Gastrocnemius medialis (tissue), 4 donors: ENCODE results near the gene HBZ. TPM values are rescaled to one million over a fixed set of nuclear protein-coding genes. Genes with fewer than 3 reads are reported as not detected.

Experiments
- ATAC-seq, 2 donors: fragments of 150-250 bp; one replicate each; pipeline ENCODE4 v1.9.1; 2016
- DNase-seq, 2 donors: peaks; one replicate each; pipeline ENCODE4 v3.0.0-alpha.2; 2019
- H3K27ac ChIP-seq, 4 donors: fragments of 200-600 bp; sonication (generic); 1 replicate in 1 of 4; 2 replicates in 3 of 4; pipeline ENCODE4 v1.5.1; 2016 to 2018; ENCODE audit warnings: mild to moderate bottlenecking in 2 of 4, moderate library complexity in 1 of 4
- H3K27me3 ChIP-seq, 3 donors: fragments of 200-600 bp; sonication (generic) in 2 of 3; 1 replicate in 1 of 3; 2 replicates in 2 of 3; pipeline versions ENCODE4 v1.5.1 to v1.6.0; 2016 to 2019; ENCODE audit warnings: mild to moderate bottlenecking in 1 of 3, moderate library complexity in 1 of 3
- H3K36me3 ChIP-seq, 2 donors: fragments of 200-600 bp; sonication (generic) in 1 of 2; one replicate each; pipeline ENCODE4 v1.5.1; 2017 to 2018
- H3K4me1 ChIP-seq, 2 donors: fragments of 200-600 bp; sonication (generic) in 1 of 2; one replicate each; pipeline ENCODE4 v1.5.1; 2016 to 2017; ENCODE audit warnings: mild to moderate bottlenecking in 2 of 2
- H3K4me3 ChIP-seq, 4 donors: fragments of 200-600 bp; sonication (generic) in 3 of 4; 1 replicate in 1 of 4; 2 replicates in 3 of 4; pipeline ENCODE4 v1.5.1; 2016 to 2019; ENCODE audit warnings: mild to moderate bottlenecking in 2 of 4
- H3K9me3 ChIP-seq, 3 donors: fragments of 200-600 bp; sonication (generic) in 2 of 3; 1 replicate in 1 of 3; 2 replicates in 2 of 3; pipeline ENCODE4 v1.5.1; 2016 to 2019
- POLR2A ChIP-seq, 2 donors: fragments of 450-650 bp; IDR thresholded peaks; one replicate each; pipeline ENCODE4 v1.6.1; 2017; ENCODE audit warnings: antibody characterized with exemption in 2 of 2, mild to moderate bottlenecking in 2 of 2, moderate library complexity in 2 of 2
- in situ Hi-C, 4 donors: fragments of 200-750 bp; cut with MboI; loops; one replicate each; pipeline versions ENCODE4 v1.15.0 to v1.8.0; 2017; ENCODE audit warnings: low sequenced_read_pairs in 4 of 4
- intact Hi-C: fragments of 100-400 bp; cut with DNase I; formaldehyde crosslinking; loops from one replicate; pipeline ENCODE4 v1.15.1; 2023; ENCODE audit warnings: low total_unique reads
- total RNA-seq, 4 donors: library from RNA; depleted of rRNA; stranded (reverse); fragments of >200 nt; gene quantifications; one replicate each; pipeline versions ENCODE4 v1.1.0 to v1.2.3, GENCODE V29; 2016
- TF ChIP-seq, protein P1 (sequence below), 5 experiments: fragments of 450-650 bp in 3 of 5; fragments of 200-600 bp in 2 of 5; sonication (generic) in 2 of 5; IDR thresholded peaks in 4 of 5; conservative IDR thresholded peaks in 1 of 5; 1 replicate in 4 of 5; 2 replicates in 1 of 5; pipeline ENCODE4 v1.5.1; 2016 to 2019; ENCODE audit warnings: antibody characterized with exemption in 5 of 5, mild to moderate bottlenecking in 3 of 5, moderate library complexity in 3 of 5

HBZ gene
- total RNA-seq, 4 donors from 2014 or later, result not detected

DNA sequence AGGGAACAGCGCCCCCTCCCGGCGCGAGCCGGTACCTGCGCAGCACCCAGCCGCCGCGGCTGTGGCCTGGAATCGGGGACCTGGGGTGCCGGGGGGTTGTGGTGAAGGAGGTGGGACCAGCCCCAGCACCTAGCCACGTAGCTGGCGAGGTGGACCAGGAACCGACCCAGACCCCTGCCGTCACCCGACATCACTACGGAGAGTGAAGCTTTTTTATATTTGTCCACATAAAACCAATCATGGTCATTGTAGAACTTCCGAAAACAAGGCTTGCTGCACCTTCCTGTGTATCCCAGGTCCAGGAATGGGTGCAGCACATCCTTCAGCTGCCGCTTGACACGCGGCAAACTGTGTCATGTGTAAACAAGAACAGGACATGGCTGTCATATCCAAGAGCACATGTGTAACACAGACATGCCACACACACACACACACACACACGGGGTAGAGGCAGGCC, 29.1 kb downstream of the HBZ start:
- intact Hi-C loops, result loop anchor here (2.0 kb wide), 1 partner anchor 75 kb away; no protein-coding TSS in a partner anchor
- no peak for TF ChIP-seq POLR2A (IDR thresholded peaks at IDR 0.05)
- TF ChIP-seq, protein P1, sequence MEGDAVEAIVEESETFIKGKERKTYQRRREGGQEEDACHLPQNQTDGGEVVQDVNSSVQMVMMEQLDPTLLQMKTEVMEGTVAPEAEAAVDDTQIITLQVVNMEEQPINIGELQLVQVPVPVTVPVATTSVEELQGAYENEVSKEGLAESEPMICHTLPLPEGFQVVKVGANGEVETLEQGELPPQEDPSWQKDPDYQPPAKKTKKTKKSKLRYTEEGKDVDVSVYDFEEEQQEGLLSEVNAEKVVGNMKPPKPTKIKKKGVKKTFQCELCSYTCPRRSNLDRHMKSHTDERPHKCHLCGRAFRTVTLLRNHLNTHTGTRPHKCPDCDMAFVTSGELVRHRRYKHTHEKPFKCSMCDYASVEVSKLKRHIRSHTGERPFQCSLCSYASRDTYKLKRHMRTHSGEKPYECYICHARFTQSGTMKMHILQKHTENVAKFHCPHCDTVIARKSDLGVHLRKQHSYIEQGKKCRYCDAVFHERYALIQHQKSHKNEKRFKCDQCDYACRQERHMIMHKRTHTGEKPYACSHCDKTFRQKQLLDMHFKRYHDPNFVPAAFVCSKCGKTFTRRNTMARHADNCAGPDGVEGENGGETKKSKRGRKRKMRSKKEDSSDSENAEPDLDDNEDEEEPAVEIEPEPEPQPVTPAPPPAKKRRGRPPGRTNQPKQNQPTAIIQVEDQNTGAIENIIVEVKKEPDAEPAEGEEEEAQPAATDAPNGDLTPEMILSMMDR (IDR thresholded peaks at IDR 0.05 in 4 of 5, conservative IDR thresholded peaks at IDR 0.05 in 1 of 5), result peak; percentile 94 to 99 (median 94)
- in situ Hi-C loops, result loop anchor here in 2 of 4 donors (5.0 kb wide), 1 partner anchor 74 kb away; no protein-coding TSS in a partner anchor
- peak in 1 of 2 donors; percentile 26 for DNase-seq
- H3K9me3 ChIP-seq, result no peaks in the 10 kb centered on the region
- no peak overlapping the region for H3K27ac ChIP-seq
- H3K36me3 ChIP-seq, result no peaks in the 10 kb centered on the region
- H3K27me3 ChIP-seq, result peaks cover 40 to 44% (median 43%) of the 10 kb centered on the region in 3 donors
- peak; percentile 11 to 24 for ATAC-seq
- H3K4me1 ChIP-seq, result peaks cover 8 to 10% of the 10 kb centered on the region in 2 donors
- H3K4me3 ChIP-seq, result no peak overlapping the region

DNA sequence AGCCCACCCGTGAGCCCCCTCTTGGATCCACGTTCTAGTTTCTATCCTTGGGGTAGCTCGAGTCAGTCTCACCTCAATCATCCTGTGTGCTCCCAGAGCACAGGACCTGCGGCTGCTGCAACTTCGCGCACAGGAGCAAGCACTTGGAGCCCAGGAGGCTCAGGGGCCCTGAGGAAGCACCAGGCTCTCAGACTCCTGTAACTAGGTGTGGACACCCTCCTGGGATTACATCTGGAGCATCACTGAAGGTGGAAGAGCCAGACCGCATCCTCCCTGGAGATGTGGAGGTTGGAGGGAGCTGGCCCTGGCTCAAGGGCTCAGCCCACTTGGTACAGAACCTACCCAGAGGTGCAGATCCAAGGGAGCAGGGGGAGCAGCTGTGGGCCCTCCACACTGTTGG, 30.6 kb downstream of the HBZ start:
- Histone ChIP-seq H3K36me3 (peaks cover 0 to 9% of the 10 kb centered on the region in 2 donors), H3K9me3 (no peaks in the 10 kb centered on the region), H3K4me3 (no peak overlapping the region), H3K4me1 (peaks cover 8 to 10% of the 10 kb centered on the region in 2 donors), H3K27me3 (peaks cover 30 to 33% (median 32%) of the 10 kb centered on the region in 3 donors), H3K27ac (no peak overlapping the region)
- TF ChIP-seq, protein P1 (IDR thresholded peaks at IDR 0.05 in 4 of 5, conservative IDR thresholded peaks at IDR 0.05 in 1 of 5), result no peak
- no peak for TF ChIP-seq POLR2A (IDR thresholded peaks at IDR 0.05)
- in situ Hi-C loops, result loop anchor here in 2 of 4 donors (5.0 kb wide), 1 partner anchor 76 kb away; no protein-coding TSS in a partner anchor
- intact Hi-C loops, result no loop called here
- DNase-seq (no peak), ATAC-seq (no peak)

DNA sequence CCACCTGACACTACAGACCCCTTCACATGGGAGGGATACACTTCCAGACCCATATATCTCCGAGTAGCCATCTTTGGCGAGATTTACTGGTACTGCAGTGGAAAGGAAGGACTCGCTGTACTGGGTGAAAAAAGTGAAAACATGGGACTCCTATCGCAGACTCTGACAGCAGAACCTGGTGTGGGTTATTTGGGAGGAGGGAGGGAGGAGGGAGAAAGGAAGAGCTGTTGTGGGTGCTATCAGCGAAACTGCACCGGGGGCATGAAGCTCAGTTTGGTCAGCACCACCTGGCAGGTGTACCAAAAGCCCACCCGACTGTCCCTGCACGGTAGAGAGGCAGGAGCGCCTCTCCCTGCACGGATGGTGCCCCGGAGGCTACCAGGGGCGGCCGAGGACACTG, 32.8 kb downstream of the HBZ start:
- DNase-seq (no peak), ATAC-seq (no peak)
- Histone ChIP-seq H3K4me3 (no peak overlapping the region), H3K4me1 (peaks cover 8 to 10% of the 10 kb centered on the region in 2 donors), H3K36me3 (peaks cover 8 to 28% of the 10 kb centered on the region in 2 donors), H3K27ac (no peak overlapping the region), H3K9me3 (no peaks in the 10 kb centered on the region), H3K27me3 (peaks cover 9 to 11% (median 11%) of the 10 kb centered on the region in 3 donors)
- intact Hi-C loops (no loop called here), in situ Hi-C loops (no loop called here)
- TF ChIP-seq POLR2A (IDR thresholded peaks at IDR 0.05), result no peak
- TF ChIP-seq, protein P1 (IDR thresholded peaks at IDR 0.05 in 4 of 5, conservative IDR thresholded peaks at IDR 0.05 in 1 of 5), result no peak

DNA sequence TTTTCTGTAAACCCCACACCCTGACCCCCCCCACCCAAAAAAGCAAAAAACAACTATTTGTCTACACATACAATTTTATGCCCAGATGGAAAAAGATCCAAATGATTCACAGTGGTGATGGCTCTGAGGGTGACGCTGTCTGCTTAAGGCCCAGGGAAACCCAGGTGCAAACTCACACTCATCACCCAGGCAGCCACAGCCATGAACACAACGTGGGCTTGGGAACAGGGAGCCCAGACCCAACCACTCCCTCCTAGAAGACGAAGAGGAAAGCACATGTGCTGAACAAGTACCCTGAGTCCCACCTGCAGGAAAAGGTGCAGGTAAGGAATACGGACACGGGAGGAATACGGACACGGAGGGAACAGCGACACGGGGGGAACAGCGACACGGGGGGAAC, 33.2 kb downstream of the HBZ start:
- ATAC-seq (no peak), DNase-seq (no peak)
- no peak for TF ChIP-seq POLR2A (IDR thresholded peaks at IDR 0.05)
- TF ChIP-seq, protein P1 (IDR thresholded peaks at IDR 0.05 in 4 of 5, conservative IDR thresholded peaks at IDR 0.05 in 1 of 5), result no peak
- no peak overlapping the region for H3K27ac ChIP-seq
- in situ Hi-C loops, result no loop called here
- peaks cover 5 to 7% (median 7%) of the 10 kb centered on the region in 3 donors for H3K27me3 ChIP-seq
- H3K4me1 ChIP-seq, result peaks cover 6 to 7% of the 10 kb centered on the region in 2 donors
- no peaks in the 10 kb centered on the region for H3K9me3 ChIP-seq
- no peak overlapping the region for H3K4me3 ChIP-seq
- intact Hi-C loops, result no loop called here
- peaks cover 8 to 33% of the 10 kb centered on the region in 2 donors for H3K36me3 ChIP-seq
